Medulla oblongata (tissue), 1 donor: ENCODE data around the gene SDK1.

ENCODE experiments used
- DNase-seq: peaks from one replicate; pipeline ENCODE4 v3.0.0-alpha.2; 2015; ENCODE audit errors: extremely low spot score

Gene SDK1

GRCh38 chr7:4149236-4149635 is 848.2 kb downstream of the SDK1 start:
- DNase-seq = no peak

DNA sequence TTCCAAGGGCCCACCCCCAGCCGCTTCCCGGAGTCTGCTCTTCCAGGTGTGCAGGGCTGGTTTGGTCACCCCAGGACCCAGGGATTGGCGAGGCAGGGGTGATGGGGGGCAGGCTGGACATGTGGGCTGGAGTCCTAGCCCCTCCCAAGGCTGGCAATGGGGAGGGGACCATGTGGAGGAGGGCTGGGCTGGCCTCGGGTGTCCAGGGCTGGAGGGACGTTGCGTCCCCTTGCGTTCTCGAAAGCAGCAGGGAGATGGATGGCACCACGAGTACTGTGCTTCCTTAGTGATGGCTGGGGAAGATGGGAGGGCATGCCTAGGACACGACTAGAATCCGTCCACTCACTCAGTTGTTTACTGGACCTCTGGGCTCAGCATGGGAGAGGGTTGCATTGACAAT is 848.6 kb downstream of the SDK1 start:
- DNase-seq = no peak

- no peak for DNase-seq
Measured at GRCh38 chr7:4150731-4151130, 849.7 kb downstream of the SDK1 start.

DNA sequence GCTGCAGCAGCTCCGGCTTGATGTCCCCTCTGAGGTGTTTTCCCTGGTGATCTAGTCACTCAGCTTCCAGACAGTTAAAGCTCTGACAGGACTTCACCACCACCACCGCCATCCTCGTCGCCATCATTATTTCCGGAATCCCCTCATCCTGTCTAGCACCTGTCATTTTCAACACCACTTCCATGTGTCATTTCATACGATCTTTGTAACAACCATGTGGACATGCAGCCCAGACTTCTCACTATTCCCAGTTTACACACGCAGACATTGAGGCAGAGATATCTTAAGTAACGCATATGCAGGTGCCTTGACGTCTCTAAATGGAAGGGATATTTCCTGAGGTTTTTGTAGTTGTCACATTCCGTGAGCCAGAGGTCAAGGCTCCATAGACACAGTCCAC is 850.5 kb downstream of the SDK1 start:
- DNase-seq = no peak

DNA sequence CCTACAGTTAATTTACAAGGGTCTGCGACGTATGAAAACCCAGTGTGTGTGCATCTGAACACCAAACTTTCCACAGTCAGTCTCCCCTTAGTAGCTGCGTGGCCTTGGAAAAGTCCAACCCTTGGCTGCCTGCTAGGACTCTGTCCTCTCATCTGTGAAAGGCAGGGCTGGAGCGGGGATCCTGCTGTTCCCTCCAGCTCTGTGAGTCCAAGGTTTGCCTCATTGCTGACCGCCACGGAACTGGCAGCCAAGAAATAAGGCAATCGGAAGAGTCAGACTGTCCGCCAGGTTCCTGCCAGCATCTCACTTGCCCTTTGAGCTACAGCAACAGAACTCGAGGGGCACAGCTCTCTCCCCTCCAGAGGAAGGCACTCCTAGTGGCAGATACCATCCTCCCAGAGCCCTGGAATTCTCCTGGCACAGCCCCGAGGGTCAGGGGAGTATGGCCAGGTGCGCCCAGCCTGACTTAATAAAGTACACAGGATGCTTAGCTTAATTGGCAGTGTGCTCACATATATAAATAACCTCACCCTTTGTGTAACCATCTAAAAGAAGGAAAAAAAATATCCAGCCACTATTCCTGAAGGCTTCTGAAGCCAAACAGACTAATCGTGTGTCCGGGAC is 851.0 kb downstream of the SDK1 start:
- peak; percentile 17 for DNase-seq

GRCh38 chr7:4154882-4155535 is 854.0 kb downstream of the SDK1 start:
- DNase-seq = no peak

GRCh38 chr7:4156190-4156589 is 855.1 kb downstream of the SDK1 start:
- DNase-seq = no peak

GRCh38 chr7:4157651-4158050 is 856.6 kb downstream of the SDK1 start:
- DNase-seq = no peak

- no peak for DNase-seq
Measured at GRCh38 chr7:4158441-4159153, 857.5 kb downstream of the SDK1 start.

GRCh38 chr7:4159154-4159501 is 858.1 kb downstream of the SDK1 start:
- DNase-seq = no peak

GRCh38 chr7:4159761-4160554 is 858.9 kb downstream of the SDK1 start:
- no peak for DNase-seq

- no peak for DNase-seq
Measured at GRCh38 chr7:4162884-4163564, 862.0 kb downstream of the SDK1 start.

DNA sequence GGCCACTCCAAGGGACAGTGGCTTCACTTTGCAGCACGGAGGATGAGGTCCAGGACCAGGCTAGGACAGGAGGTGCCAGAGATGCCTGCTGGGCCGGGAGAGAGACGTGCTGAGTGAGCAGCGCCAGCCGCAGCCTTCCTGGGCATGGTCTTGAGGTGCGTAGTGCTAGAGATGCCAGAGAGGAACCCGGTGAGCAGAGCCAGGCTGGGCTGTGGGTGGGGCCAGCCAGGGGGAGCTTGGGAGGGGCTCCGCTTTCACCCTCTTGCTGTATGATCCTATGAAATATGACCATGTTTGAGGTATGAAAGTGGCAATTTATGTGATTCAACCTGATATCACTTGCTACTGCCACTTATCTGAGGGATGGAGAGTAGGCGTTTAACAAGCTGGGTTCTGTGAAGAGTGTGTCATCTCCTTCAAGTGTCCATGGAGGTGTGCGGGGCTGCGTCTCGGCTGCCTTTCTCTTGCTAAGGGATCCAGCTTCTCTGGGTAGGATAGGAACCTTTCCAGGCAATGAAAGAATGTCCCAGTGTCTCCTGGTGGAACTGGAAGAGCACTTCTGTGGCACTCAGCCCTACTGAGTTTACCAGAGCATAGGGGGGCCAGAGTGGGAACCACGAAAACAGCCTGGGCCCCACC is 862.6 kb downstream of the SDK1 start:
- DNase-seq = no peak

DNA sequence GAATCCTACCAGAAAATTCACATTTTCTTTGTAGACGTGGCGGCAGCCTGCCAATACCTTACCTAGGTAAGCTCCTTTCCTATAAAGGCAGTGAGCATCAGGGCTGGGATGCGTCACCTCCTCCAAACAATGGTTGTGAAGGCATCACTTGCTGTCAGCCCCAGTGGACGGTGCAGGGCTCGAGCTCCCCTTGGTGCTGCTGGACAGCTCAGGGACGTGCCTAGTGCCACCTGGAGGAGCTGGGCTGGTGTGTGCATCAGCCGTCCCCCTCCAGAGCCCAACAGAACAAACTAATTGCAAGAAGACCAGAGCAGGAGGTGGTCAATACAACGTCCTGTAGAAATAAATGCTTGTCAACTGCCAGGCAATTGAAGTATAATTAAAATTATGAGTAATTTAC is 863.5 kb downstream of the SDK1 start:
- DNase-seq = no peak

DNA sequence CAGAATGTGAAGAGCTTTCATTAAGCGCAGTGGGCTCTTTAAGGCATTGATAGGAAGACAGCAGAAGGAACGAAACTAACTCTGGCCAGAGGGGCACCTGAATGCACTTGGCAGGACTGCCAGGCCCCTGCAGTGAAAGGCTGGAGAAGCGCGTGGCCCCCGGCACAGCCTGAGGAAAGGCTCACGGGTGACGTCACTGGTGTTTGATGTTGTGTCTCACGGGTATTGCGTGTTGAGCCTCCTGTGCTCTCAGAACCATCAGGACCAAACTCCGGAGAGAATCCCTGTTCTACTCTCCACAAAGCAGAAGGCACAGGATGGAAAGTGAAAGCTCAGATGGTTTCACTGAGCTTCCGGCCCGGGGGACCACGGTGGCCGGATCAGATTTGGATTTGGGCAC is 865.3 kb downstream of the SDK1 start:
- DNase-seq = no peak

DNA sequence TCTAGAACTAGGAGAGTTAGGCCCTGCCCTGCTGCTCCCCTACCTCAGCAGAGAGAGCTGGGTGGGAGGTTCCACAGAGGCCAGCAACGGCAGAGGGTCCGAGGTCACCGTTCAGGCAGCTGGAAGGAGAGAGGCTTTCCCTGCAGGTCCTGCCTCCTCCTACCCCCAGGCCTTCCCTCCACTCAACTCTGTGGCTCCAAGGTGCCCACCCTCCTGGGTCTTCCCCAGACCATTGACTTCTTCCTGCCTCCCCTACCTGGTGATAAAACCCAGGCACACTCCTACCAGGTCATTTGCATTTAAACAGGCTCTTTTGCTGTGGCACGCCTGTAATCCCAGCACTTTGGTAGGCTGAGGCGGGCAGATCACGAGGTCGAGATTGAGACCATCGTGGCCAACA is 865.8 kb downstream of the SDK1 start:
- no peak for DNase-seq

- DNase-seq = no peak
Measured at GRCh38 chr7:4167385-4167910, 866.4 kb downstream of the SDK1 start.

- DNase-seq = no peak
Measured at GRCh38 chr7:4168041-4168440, 867.0 kb downstream of the SDK1 start.

DNA sequence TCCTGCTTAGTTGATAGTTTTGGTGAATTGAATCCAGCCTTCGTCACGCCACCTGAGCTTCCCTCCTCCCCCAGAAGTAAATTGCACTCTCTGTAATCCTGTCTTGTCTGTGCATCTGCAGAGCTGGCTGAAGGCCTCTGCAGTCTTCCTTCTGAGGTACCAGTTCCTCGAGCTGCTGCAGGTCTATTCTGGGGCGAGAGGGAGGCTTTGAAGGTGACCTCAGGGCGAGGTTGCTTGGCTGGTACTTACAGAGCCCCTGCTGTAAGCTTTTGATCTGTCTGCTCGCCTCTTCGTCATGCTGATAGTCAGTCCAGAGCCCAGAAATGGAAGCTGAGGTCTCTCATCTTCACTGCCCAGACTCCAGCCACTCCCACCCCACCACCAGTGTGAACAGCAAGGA is 867.5 kb downstream of the SDK1 start:
- no peak for DNase-seq

GRCh38 chr7:4169455-4169854 is 868.4 kb downstream of the SDK1 start:
- DNase-seq = no peak
